HT1080 (cell line): ENCODE results near the gene KCNQ1. TPM values are rescaled to one million over a fixed set of nuclear protein-coding genes. Genes with fewer than 3 reads are reported as not detected.
A peak's percentile ranks its signal among the peaks of the same experiment; 100 is the strongest.
"Not testable (repeated sequence)": the region's sequence is repeated elsewhere in the genome, so short reads cannot be mapped to it uniquely, and the experiment has no call there.

Source experiments
- DNase-seq: peaks from one replicate; pipeline ENCODE4 v3.0.0-alpha.2; 2015; ENCODE audit warnings: low read depth
- total RNA-seq: library from RNA; depleted of rRNA; stranded (reverse); fragments of >200 nt; shearing (Covaris generic); gene quantifications from 2 replicates; pipeline ENCODE4 v1.2.3, GENCODE V29; 2014

The KCNQ1 gene
- total RNA-seq, 1 experiment from 2014 or later, result not detected

DNA sequence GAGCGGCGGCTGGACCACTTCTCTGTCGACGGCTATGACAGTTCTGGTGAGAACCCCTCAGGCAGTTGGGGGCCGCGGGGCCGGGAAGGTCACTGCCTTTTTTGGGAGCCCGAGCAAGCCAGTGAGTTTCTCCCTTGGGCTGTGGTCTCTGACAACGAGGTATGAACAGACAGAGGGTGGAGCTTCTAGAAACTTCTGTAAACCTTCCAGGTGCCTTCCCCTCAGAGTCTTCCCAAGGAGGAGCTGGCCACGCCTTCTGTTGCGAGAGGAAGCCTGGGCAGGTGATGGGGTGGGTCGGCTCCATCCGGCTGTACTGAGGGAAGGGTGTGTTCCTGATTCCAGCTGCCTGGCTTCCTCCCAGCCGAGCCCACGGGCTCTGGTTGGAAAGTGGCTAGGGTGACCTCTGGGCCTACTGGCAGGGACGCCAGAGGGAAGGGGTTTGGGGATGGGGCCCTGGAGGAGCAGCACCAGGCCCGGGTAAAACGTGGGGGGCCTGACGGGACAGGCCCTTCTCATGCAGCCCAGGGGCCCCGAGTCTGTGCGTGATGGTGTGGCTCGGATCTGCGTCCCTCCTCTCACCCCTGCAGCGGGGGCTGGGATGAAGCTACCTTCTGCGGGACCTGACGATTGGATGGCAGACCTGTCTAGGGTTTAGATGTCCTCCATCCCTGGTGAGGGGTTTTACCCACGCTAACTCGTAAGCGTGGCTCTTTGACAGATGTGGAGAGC is 144.2 kb downstream of the KCNQ1 start:
- no peak for DNase-seq

DNA sequence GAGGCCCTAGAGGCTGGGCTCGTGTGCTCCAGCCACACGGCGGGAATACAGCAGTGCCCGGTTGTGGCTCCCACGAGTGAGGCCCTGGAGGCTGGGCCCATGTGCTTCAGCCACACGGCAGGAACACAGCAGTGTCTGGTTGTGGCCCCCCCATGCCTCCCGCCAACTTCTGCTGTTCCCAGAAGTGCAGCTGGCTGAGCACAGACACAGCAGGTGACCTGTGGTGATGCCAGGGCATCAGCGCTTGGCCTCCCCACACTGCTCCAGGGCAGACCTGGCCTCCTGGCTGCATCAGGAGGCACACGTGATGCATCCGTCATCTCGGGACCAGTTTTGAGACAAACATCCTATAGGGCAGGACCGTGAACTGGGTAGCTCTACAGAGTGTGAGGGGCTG is 144.7 kb downstream of the KCNQ1 start:
- no peak for DNase-seq

DNA sequence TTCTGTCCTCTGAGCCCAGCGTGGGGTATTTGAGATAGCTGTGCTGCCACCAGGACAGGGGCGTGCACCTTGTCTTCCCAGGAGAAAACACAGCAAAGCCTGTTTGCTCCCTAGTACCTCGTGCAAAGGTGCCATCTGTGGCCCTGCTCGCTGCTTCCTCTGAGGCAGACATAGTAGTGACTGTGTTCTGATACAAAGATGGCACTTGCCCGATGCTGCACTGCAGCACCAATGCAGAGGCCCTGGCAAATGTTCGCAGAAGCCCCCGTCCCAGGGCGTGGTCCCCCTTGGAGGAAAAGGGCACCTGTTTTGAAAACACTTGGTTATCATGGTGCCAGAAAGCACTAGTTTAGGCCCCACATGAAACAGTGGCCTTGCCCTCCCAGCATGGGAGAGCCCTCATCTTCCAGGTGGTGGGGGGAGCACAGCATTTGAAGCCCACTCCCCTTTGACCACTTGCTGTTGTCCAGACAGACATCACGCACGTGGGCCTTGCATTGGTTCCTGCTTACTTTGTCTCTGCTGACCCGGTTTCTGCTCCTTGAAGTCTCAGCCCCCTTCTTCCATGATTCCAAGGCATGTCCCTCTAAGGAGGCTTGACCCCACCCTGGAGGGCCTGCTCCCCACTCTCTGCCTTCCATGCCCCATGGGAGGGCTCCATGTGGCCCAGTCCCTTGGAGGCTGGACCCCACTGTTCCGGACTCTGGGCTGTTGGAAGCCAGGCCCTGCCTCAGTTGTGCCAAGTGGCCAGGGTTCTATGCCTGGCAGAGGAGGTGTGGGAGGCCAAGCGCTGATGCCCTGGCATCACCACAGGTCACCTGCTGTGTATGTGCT is 145.5 kb downstream of the KCNQ1 start:
- no peak for DNase-seq

DNA sequence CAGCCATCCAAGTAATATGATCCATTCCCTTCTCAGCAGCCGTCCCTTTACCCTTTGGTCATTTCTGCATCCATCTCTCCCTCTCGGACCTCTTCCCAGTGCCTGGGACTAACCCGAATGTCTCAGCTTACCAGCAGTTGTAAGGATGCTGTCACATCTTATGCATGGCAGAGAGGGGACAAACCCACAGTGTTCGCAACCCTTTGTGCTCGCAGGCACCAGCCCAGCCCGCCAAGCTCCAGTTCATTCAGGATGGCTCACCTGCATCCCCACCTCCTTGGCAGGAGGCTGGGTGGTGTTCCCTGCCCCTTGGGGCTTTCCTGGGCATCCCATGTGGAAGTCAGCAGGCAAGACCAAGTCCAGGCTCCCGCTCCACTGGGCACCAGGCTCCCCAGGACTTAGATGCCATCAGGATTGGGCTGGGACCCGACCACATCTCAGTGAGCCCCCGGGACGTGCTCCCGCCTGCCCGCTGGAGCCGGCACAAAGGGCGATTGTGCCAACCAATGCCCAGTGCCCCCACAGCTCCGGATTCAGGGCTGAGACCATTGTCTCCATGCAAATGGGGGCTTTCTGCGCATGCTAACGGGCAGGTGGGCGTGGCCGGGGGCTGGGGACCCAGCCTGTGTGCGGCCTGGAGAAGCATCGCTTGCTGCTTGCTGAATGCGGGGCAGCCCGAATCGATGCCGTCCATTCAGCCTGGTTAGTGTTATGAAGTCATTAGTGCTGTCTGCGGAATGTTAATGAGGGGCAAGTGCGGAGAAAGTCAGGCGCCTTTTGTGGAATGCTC is 146.4 kb downstream of the KCNQ1 start:
- no peak for DNase-seq

GRCh38 chr11:2591805-2592204 is 147.0 kb downstream of the KCNQ1 start:
- no peak for DNase-seq

DNA sequence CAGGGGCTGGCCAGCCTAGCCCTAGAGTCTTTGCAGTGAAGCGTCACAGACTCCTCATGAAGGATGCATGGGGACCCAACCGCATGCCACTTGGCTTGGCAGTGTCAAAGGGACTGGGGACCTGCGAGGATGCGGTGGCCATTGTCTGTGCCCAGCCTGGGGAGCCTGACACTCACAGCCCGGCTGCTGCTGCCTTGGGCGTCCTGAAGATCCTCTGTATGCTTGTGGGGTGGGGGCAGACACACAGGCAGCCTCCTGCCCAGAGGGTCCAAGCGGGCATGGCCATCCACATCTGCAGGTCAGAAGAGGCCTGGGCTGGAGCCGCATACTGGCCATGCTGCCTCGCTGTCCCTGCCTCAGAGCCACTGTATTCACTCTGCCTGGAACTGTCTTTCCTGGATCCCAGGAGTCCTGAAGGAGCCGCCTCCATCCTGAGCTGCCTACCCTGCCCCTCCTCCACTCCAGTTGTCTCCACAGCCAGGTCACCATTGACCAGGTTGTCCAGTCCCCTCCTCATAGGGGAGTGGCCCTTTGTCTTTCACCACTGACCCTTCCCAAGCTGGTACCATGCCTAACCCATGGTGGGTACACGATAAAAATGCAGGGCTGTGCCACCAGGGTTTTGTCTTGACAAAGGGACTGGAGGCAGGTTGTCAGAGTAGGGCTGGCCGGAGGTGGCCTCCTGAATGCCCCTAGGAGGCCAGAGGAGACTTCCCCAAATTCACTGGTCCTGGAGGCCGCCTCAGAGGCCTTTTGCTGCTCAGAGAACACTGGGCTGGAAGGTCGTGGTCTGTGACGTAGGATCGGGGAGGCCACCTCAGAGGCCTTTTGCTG is 148.0 kb downstream of the KCNQ1 start:
- DNase-seq, result no peak

GRCh38 chr11:2593393-2593950 is 148.7 kb downstream of the KCNQ1 start:
- peak; percentile 13 for DNase-seq

GRCh38 chr11:2594267-2594666 is 149.5 kb downstream of the KCNQ1 start:
- no peak for DNase-seq

DNA sequence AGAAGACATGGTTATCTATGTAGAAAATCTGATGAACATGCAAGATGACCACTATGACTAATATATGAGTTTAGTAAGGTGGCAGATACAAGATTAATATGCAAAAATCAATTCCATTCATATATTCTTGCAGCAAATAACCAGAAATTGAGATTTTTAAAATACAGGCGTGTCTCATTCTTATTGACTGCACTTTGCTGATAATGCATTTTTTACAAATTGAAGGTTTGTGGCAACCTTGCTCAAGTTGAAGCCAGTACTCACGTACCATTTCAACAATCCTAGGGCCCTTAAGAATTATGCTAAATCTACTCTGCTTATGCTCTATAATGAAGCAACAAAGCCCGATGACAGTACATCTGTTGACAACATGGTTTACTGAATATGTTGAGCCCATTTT is 150.4 kb downstream of the KCNQ1 start:
- DNase-seq, result no peak

DNA sequence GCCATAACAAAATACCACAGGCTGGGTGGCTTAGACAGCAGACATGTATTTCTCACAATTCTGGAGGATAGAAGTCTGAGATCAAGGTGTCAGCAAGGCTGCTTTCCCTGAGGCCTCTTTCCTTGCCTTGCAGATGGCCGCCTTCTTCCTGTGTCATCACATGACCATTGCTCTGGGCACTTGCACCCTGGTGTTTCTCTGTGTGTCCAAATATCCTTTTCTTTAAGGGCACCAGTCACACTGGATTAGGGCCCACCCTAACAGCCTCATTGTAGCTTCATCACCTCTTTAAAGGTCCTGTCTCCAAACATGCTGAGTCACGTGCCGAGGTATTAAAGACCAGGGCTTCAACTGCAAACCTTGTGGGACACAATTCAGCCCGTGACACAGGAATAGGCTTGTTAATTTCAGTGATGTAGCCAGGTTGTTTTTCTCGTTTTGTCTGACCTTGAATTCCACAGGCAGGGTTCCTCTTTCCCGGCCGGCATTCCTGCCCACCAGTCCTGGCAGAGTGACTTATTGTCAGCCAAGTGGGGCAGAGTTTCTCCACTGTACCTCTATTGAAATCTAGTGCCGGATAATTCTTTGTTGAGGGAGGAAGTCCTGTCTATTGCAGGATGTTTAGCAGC is 154.9 kb downstream of the KCNQ1 start:
- DNase-seq, result no peak

GRCh38 chr11:2609345-2609744 is 164.5 kb downstream of the KCNQ1 start:
- no peak for DNase-seq

GRCh38 chr11:2612884-2613571 is 168.2 kb downstream of the KCNQ1 start:
- no peak for DNase-seq

GRCh38 chr11:2621894-2622293 is 177.1 kb downstream of the KCNQ1 start:
- no peak for DNase-seq

- no peak for DNase-seq
Measured at GRCh38 chr11:2625183-2625582, 180.4 kb downstream of the KCNQ1 start.

DNA sequence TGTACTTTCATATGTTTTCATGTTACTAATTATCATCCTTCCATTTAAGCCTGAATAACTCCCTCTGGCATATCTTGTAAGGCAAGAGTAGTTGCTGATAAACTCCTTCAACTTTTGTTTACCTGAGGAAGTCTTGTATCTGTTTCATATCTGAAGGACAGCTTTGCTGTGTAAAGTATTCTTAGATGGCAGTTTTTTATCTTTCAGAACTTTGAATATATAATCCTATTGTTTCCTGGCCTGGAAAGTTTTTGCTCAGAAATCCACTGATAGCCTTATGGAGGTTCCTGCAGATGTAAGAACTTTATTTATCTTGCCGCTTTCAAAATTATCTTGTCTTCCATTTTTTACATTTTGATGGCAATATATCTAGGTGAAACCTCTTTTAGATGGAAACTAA is 185.9 kb downstream of the KCNQ1 start:
- DNase-seq, result no peak

- DNase-seq, result no peak
Measured at GRCh38 chr11:2631161-2631560, 186.4 kb downstream of the KCNQ1 start.

- not testable (repeated sequence) for DNase-seq
Measured at GRCh38 chr11:2639763-2640162, 195.0 kb downstream of the KCNQ1 start.

DNA sequence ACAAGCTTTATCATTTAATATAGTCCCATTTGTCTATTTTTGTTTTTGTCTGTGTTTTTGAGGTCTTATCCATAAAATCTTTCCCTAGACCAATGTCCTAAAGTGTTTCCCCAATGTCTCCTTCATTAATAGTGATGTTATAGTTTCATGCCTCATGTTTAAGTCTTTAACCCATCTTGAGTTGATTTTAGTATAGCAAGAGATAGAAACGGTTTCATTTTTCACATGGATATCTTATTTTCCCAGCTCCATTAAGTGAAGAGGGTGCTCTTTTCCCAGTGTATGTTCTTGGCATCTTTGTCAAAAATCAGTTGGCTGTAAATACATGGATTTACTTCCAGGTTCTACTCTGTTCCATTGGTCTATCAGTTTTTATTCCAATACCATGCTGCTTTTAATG is 196.8 kb downstream of the KCNQ1 start:
- DNase-seq, result no peak

DNA sequence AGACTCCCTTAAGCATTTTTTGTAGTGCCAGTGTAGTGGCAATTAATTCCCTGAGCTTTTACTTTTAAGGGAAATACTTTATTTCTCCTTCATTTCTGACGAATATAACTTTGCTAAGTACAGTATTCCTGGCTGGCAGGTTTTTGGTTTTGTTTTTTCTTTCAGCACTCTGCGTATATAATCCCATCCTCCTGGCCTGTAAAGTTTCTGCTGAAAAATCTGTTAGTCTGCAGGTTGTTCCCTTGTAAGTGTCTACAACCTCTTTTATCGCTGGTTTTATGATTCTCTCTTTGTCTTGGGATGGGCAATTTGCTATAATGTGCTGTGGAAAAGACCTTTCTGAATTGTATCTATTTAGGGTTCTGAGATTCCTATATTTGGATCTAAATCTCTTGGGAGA is 198.9 kb downstream of the KCNQ1 start:
- no peak for DNase-seq
